SK-N-MC (cell line): ENCODE results near the gene CELF2.

Experiments used
- EZH2 ChIP-seq: fragments of 200-600 bp; sonication (generic); IDR thresholded peaks from one replicate; pipeline ENCODE4 v1.6.1; 2017; ENCODE audit warnings: antibody characterized with exemption
- FOXP2 ChIP-seq: optimal IDR thresholded peaks from 2 replicates; pipeline ENCODE3; 2011; ENCODE audit warnings: mild to moderate bottlenecking, moderate library complexity; ENCODE audit not compliant: insufficient read depth; ENCODE audit errors: extremely low read length, control extremely low read depth
- POLR2AphosphoS5 ChIP-seq: IDR thresholded peaks from 2 replicates; pipeline ENCODE4 v1.6.1; 2012; ENCODE audit warnings: mild to moderate bottlenecking, low read depth, low read length, borderline replicate concordance

DNA sequence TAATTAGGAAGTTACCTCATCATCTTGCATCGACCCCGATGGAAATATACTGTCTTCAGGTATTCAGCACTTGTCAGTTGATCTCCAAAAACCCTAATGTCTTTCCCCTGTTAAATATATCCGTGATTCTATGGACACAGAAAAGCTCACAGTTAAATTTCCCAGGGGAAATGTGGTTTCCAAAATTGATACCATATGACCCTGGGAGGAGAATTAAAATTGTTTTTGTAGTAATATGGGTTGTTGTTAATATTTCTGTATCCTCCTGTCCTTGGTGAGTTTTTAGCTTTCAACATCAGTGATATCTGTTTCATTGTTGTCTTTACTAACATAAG, 132.1 kb downstream of the CELF2 start:
- no peak for TF ChIP-seq POLR2AphosphoS5
- no peak for TF ChIP-seq EZH2
- no peak for TF ChIP-seq FOXP2
